ENCODE results near the gene CBFA2T2. TPM values are rescaled to one million over a fixed set of nuclear protein-coding genes. Genes with fewer than 3 reads are reported as not detected.

CBFA2T2 gene
- total and polyA plus RNA-seq, 2 of the 4 experiments (the other 2 are of a cell fraction), result 3.8 to 6.2 TPM

DNA sequence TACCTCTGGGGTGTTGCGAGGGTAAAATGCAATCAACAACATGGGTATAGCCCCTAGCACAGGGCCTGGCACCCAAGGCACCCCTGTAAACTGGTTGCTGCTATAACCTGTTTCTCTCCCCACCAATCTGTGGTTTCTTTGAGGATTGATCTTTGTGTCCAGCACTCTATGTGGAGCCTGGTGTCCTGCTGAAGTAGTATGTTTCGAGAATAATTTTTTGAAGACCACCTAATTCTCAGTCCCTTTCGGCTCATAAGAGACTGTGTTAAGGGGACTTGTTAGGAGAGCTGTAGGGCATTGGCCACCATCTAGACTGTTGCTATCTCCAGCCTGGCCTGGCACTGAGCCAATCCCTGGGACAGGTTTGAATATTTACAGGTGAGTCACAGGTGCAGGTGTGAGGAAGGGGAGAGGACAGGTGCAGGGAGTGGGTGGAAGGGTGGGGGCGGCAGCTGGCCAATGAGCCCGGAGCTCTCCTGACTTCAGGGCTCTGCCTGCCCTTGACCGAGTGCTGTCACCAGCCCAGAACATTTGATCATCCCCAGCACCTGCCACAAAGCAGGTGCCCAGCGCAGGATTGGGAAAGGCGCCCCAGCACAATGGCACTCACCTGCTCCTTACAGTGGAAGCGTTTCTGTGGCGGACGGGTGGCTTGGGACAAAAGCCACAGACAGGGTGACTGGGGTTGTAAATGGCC is 164.2 kb downstream of the CBFA2T2 start:
- no peak overlapping the region for H3K27ac ChIP-seq (ENCODE audit: insufficient read depth, low read length)
- H3K79me1 ChIP-seq (ENCODE audit: low read depth in 1 of 2, low read length in 2 of 2), result no peaks in the 10 kb centered on the region
- H3K27me3 ChIP-seq (ENCODE audit: control insufficient read depth, insufficient read depth, low read length), result no peaks in the 10 kb centered on the region
- BruUV-seq (replicated peaks), result no TSS peak
- in situ Hi-C loops (cut with MboI; ENCODE audit: low sequenced_read_pairs) (loop anchor here (5.0 kb wide), 1 partner anchor 202 kb away; no protein-coding TSS in a partner anchor), intact Hi-C loops (cut with micrococcal nuclease) (loop anchor here (1.0 kb wide), 1 partner anchor 197 kb away; no protein-coding TSS in a partner anchor), dilution Hi-C loops (cut with HindIII; ENCODE audit: low sequenced_read_pairs, unreplicated experiment) (no loop called here)
- H2BK120ac ChIP-seq (ENCODE audit: low read depth, low read length), result no peak overlapping the region
- no peak overlapping the region for H4K5ac ChIP-seq (ENCODE audit: low read depth, low read length)
- 86% methylated on average over 5 of the region's 11 CpGs; no CpG with 5 or more reads in 1 of the 2 experiments for WGBS, 2 experiments (ENCODE audit: extremely low coverage in 2 of 2, insufficient read length in 1 of 2)
- TF ChIP-seq RCOR1 (IDR thresholded peaks at IDR 0.05; ENCODE audit: insufficient replicate concordance, low read length) (no peak), MAZ (IDR thresholded peaks at IDR 0.05; ENCODE audit: borderline replicate concordance, low read depth, low read length) (no peak), RAD21 (IDR thresholded peaks at IDR 0.05; ENCODE audit: low read length) (no peak), MXI1 (IDR thresholded peaks at IDR 0.05; ENCODE audit: borderline replicate concordance, low read depth, low read length) (no peak)
- TF ChIP-seq, protein P1, sequence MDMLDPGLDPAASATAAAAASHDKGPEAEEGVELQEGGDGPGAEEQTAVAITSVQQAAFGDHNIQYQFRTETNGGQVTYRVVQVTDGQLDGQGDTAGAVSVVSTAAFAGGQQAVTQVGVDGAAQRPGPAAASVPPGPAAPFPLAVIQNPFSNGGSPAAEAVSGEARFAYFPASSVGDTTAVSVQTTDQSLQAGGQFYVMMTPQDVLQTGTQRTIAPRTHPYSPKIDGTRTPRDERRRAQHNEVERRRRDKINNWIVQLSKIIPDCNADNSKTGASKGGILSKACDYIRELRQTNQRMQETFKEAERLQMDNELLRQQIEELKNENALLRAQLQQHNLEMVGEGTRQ (IDR thresholded peaks at IDR 0.05; ENCODE audit: low read depth, low read length), result no peak
- no peak overlapping the region for H2BK15ac ChIP-seq (ENCODE audit: low read depth, low read length)
- no peak overlapping the region for H2BK20ac ChIP-seq (ENCODE audit: low read depth, low read length)
- H4K20me1 ChIP-seq (ENCODE audit: insufficient read depth, low read length), result no peaks in the 10 kb centered on the region
- no peak overlapping the region for H2BK5ac ChIP-seq (ENCODE audit: low read depth, low read length, poor library complexity, severe bottlenecking)
- no peak for DNase-seq
- H3K36me3 ChIP-seq (ENCODE audit: control insufficient read depth, insufficient read depth, low read length), result peaks cover 16% of the 10 kb centered on the region; the same call in 1 of the 2 replicates
- H2AK9ac ChIP-seq (replicated peaks; ENCODE audit: low read depth, low read length, poor library complexity), result no peak overlapping the region
- no peak overlapping the region for H3K18ac ChIP-seq (ENCODE audit: low read depth, low read length)
- H2AFZ ChIP-seq (replicated peaks; ENCODE audit: low read length, poor library complexity), result no peak overlapping the region
- 0 out of 4 replicates have a peak overlapping the region, but pooled peaks of 1 of the 2 experiments have one; percentile 1 for H4K8ac ChIP-seq (ENCODE audit: low read depth in 2 of 2, low read length in 2 of 2)
- no peak overlapping the region for H3K14ac ChIP-seq (replicated peaks; ENCODE audit: low read depth, low read length)
- no peak overlapping the region for H3K4ac ChIP-seq (ENCODE audit: low read depth, low read length)
- ATAC-seq (ENCODE audit: low read depth), result no peak
- peaks cover 5% of the 10 kb centered on the region; the same call in 1 of the 2 replicates for H3K9me1 ChIP-seq (ENCODE audit: insufficient read depth, low read length)
- H3K4me3 ChIP-seq (ENCODE audit: insufficient read depth, low read depth, low read length), result no peak overlapping the region
- no peak overlapping the region for H3K23ac ChIP-seq (ENCODE audit: low read depth, low read length)
- H4K91ac ChIP-seq (ENCODE audit: insufficient read depth, low read depth, low read length), result no peak overlapping the region
- H3K9ac ChIP-seq (ENCODE audit: low read depth, low read length), result no peak overlapping the region
- no peak overlapping the region for H3K4me2 ChIP-seq (ENCODE audit: low read depth, low read length)
- ChIA-PET CTCF (interaction anchor here (0.5 to 1.2 kb wide), 5 partner anchors 9 to 197 kb away, joined by 3 to 6 read pairs (median 3); partner anchors contain the start of gene C20orf144), POLR2A (ENCODE audit: unreplicated experiment) (no interaction called here)
- peaks cover 3% of the 10 kb centered on the region; the same call in 1 of the 2 replicates for H3K4me1 ChIP-seq (ENCODE audit: control insufficient read depth, insufficient read depth, low read length)
- H2AK5ac ChIP-seq (ENCODE audit: low read depth, low read length), result no peak overlapping the region
- H3K56ac ChIP-seq (ENCODE audit: extremely low read depth, insufficient read depth, low read length), result no peak overlapping the region
- H3K9me3 ChIP-seq (ENCODE audit: control insufficient read depth, insufficient read depth, low read length), result no peaks in the 10 kb centered on the region

Data from IMR-90 (cell line).